Vagina (tissue), 2 donors: Measurements from ENCODE around the gene PRPF40B. TPM values are rescaled to one million over a fixed set of nuclear protein-coding genes. Genes with fewer than 3 reads are reported as not detected.

Source experiments
- DNase-seq, 2 donors: peaks; one replicate each; pipeline ENCODE4 v3.0.0-alpha.2; 2017; ENCODE audit errors: extremely low spot score in 2 of 2
- H3K27ac ChIP-seq: fragments of 200-600 bp; sonication (generic); one replicate; pipeline ENCODE4 v1.5.1; 2019
- H3K27me3 ChIP-seq: fragments of 200-600 bp; sonication (generic); one replicate; pipeline ENCODE4 v1.5.1; 2019
- H3K36me3 ChIP-seq, 2 donors: fragments of 200-600 bp; sonication (generic); one replicate each; pipeline ENCODE4 v1.5.1; 2017 to 2019
- H3K4me1 ChIP-seq: fragments of 200-600 bp; sonication (generic); one replicate; pipeline ENCODE4 v1.5.1; 2019
- H3K4me3 ChIP-seq, 2 donors: fragments of 200-600 bp; sonication (generic); 1 replicate in 1 of 2; 2 replicates in 1 of 2; pipeline ENCODE4 v1.5.1; 2016 to 2019
- H3K9me3 ChIP-seq: fragments of 200-600 bp; sonication (generic); one replicate; pipeline ENCODE4 v1.5.1; 2019
- POLR2A ChIP-seq, 2 donors: fragments of 450-650 bp; IDR thresholded peaks; one replicate each; pipeline ENCODE4 v1.6.1; 2017; ENCODE audit warnings: antibody characterized with exemption in 2 of 2, mild to moderate bottlenecking in 2 of 2, moderate library complexity in 2 of 2
- POLR2AphosphoS5 ChIP-seq, 2 donors: sonication (generic); formaldehyde crosslinking; IDR thresholded peaks; one replicate each; pipeline ENCODE4 v1.9.0; 2017; ENCODE audit warnings: antibody characterized with exemption in 2 of 2, mild to moderate bottlenecking in 2 of 2, low read depth in 1 of 2; ENCODE audit not compliant: insufficient read depth in 1 of 2
- intact Hi-C: fragments of 100-400 bp; cut with DNase I; formaldehyde crosslinking; loops from one replicate; pipeline ENCODE4 v1.15.1; 2023
- total RNA-seq: library from RNA; depleted of rRNA; stranded (reverse); fragments of >200 nt; gene quantifications from one replicate; pipeline ENCODE4 v1.2.3, GENCODE V29; 2016
- TF ChIP-seq, protein P1 (sequence below), 3 experiments: fragments of 450-650 bp in 2 of 3; fragments of 200-600 bp in 1 of 3; sonication (generic) in 1 of 3; IDR thresholded peaks; one replicate each; pipeline ENCODE4 v1.5.1; 2017 to 2019; ENCODE audit warnings: antibody characterized with exemption in 3 of 3, mild to moderate bottlenecking in 2 of 3, moderate library complexity in 2 of 3

PRPF40B gene
- total RNA-seq, 1 donor from 2014 or later = 22.1 TPM

DNA sequence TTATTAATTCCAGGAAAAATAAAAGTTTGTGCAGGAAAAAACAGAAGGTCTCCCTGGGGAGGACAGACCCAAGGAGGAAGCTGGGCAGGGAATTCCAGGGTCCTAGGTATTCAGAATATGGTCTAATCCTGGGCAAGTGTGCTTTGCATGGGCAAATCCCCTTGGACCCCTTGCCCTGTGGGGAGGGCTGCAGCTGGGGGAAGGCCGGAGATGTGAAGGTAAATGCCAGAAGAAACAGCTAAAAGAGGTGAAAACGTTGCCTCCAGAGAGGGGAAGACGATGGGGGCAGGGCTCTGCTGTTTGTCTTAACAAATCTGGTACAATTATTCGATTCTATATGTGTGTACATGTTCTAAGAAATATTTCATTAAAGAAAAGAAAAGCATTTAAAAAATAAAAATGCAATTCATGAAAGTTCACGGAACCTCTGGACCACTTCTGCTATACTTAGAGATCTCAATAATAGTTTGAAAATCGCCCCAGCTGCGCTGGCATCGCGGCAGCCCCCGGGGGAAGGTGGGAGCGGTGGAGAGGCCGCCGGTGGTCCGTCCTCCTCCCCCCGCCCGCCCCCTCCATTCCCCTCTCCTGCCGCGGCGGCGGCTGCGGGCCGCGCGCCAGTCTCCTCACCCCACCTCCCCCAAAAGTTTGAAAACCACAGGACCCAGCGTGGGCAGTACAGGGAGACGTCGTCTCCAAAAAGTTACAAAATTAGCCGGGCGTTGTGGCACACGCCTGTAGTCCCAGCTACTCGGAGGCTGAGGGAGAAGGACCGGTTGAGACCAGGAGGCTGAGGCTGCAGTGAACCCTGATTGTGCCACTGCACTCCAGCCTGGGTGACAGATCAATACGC, 1.5 kb upstream of the PRPF40B start:
- peak overlapping the region; percentile 59 to 65 for H3K4me3 ChIP-seq
- H3K36me3 ChIP-seq = no peaks in the 10 kb centered on the region
- no peak for TF ChIP-seq POLR2AphosphoS5 (IDR thresholded peaks at IDR 0.05; ENCODE audit: insufficient read depth in 1 of 2, low read depth in 1 of 2)
- no peak for TF ChIP-seq POLR2A (IDR thresholded peaks at IDR 0.05)
- intact Hi-C loops = loop anchor here (5.0 kb wide), 2 partner anchors 55 to 70 kb away; partner anchors contain the start of gene MCRS1
- H3K9me3 ChIP-seq = no peaks in the 10 kb centered on the region
- peak in 1 of 2 donors; percentile 85 for DNase-seq
- H3K4me1 ChIP-seq = peaks cover 26% of the 10 kb centered on the region
- H3K27ac ChIP-seq = peak overlapping the region; percentile 92
- no peaks in the 10 kb centered on the region for H3K27me3 ChIP-seq

DNA sequence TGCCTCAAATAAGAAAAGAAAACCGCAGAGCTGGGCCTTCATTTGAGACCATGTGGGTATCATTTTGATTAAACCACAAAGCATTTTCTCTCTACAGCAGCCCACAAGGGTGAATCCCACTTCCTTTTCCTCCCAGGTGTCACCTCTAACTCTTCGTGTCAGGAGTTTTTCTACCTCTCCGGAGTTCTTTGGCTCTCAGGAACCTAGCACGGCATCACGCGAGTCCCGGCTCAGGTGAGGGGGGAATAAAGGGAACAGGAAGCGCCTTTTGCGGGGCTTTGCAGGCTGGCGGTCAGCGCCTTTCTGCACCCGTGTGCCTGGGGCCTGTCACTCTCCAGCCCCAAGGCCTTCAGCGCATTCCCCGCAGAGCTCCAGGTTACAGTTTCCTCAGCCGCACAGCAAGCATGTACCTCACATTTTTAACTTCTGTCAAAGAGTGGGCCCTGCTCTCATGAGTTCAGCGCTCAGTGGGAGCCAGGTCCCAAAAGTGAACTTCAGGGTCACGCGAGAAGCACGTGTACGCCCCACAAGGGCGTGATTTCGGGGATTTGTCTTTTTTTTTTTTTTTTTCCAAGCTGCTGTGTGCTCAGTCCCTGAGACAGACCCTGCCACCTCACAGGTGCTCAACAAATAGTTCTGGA, 740 bp upstream of the PRPF40B start:
- H3K27me3 ChIP-seq = no peaks in the 10 kb centered on the region
- DNase-seq = peak in 1 of 2 donors; percentile 77
- peak overlapping the region; percentile 92 for H3K27ac ChIP-seq
- peaks cover 26% of the 10 kb centered on the region for H3K4me1 ChIP-seq
- TF ChIP-seq POLR2AphosphoS5 (IDR thresholded peaks at IDR 0.05; ENCODE audit: insufficient read depth in 1 of 2, low read depth in 1 of 2) (no peak), POLR2A (IDR thresholded peaks at IDR 0.05) (no peak)
- TF ChIP-seq, protein P1, sequence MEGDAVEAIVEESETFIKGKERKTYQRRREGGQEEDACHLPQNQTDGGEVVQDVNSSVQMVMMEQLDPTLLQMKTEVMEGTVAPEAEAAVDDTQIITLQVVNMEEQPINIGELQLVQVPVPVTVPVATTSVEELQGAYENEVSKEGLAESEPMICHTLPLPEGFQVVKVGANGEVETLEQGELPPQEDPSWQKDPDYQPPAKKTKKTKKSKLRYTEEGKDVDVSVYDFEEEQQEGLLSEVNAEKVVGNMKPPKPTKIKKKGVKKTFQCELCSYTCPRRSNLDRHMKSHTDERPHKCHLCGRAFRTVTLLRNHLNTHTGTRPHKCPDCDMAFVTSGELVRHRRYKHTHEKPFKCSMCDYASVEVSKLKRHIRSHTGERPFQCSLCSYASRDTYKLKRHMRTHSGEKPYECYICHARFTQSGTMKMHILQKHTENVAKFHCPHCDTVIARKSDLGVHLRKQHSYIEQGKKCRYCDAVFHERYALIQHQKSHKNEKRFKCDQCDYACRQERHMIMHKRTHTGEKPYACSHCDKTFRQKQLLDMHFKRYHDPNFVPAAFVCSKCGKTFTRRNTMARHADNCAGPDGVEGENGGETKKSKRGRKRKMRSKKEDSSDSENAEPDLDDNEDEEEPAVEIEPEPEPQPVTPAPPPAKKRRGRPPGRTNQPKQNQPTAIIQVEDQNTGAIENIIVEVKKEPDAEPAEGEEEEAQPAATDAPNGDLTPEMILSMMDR (IDR thresholded peaks at IDR 0.05) = no peak
- intact Hi-C loops = loop anchor here (5.0 kb wide), 2 partner anchors 55 to 70 kb away; partner anchors contain the start of gene MCRS1
- H3K36me3 ChIP-seq = no peaks in the 10 kb centered on the region
- peak overlapping the region; percentile 59 to 65 for H3K4me3 ChIP-seq
- no peaks in the 10 kb centered on the region for H3K9me3 ChIP-seq

DNA sequence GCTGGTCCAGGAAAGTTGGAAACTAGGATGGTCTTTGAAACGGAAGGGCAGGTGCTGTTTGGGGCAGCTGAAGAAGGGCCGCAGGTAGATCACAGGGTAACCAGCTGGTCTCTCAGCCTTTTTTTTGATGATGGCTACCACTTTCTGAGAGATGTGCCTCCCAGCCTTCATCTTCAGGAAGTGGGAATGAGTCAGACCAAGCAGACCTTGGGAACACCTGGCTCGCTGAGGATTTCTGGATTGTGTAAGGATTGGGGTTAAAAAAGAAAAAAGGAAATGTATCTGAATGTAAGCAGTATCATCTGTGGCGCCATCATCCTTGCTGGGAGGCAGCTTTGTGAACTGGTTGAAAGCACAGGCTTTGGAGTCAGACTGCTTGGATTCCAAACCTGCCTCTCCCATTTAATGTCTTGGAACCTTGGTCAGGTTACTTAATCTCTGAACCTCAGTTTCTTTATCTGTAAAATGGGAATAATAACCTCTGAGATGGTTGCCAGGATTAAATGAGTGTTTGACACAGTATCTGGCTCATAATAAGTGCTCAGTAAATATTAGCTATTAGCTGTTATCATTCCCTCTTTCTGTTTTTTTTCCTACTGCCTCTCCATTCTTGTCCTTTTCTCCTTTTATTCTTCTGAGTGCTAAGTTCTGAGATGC, 1.7 kb downstream of the PRPF40B start:
- Histone ChIP-seq H3K27me3 (no peaks in the 10 kb centered on the region), H3K4me3 (no peak overlapping the region), H3K4me1 (peaks cover 26% of the 10 kb centered on the region), H3K36me3 (no peaks in the 10 kb centered on the region), H3K9me3 (no peaks in the 10 kb centered on the region), H3K27ac (no peak overlapping the region)
- DNase-seq = peak in 1 of 2 donors; percentile 49
- intact Hi-C loops = loop anchor here (5.0 kb wide), 2 partner anchors 58 to 73 kb away; partner anchors contain the start of gene MCRS1
- TF ChIP-seq POLR2A (IDR thresholded peaks at IDR 0.05) = no peak
- no peak for TF ChIP-seq POLR2AphosphoS5 (IDR thresholded peaks at IDR 0.05; ENCODE audit: insufficient read depth in 1 of 2, low read depth in 1 of 2)
- TF ChIP-seq, protein P1 (IDR thresholded peaks at IDR 0.05) = no peak

DNA sequence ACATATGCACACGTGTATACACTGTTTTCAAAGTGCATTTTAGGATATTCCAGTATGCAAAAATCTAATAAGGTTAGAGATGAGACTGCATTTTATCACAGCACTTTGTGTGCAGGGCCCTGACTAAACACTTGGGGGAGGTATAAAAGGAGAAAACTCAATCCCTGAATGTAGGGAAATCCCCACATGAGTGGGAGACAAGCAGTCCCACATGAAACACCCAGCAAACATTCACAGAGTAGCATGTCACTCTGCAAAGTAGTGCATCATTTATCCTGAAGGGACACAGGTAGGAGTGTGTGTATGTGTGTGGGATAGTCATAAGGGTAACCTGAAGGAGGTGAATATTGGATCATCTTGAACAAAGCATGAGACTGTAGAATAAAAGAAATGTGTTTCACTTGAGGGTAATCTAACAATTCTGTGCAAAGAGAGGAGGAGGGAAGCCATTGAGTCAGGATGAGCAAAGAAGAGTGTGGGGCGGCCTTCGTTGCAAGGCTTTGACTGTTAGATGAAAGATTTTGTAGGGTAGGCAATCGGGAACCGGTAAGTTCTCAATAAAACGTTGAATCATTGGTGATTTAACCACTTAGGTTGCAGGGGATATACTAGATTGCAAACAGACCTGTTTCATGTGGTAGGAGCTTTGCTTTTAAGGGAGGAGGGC, 2.9 kb downstream of the PRPF40B start:
- Histone ChIP-seq H3K27ac (no peak overlapping the region), H3K27me3 (no peaks in the 10 kb centered on the region), H3K4me1 (peaks cover 22% of the 10 kb centered on the region), H3K36me3 (no peaks in the 10 kb centered on the region), H3K4me3 (no peak overlapping the region), H3K9me3 (no peaks in the 10 kb centered on the region)
- TF ChIP-seq POLR2AphosphoS5 (IDR thresholded peaks at IDR 0.05; ENCODE audit: insufficient read depth in 1 of 2, low read depth in 1 of 2) = no peak
- TF ChIP-seq, protein P1 (IDR thresholded peaks at IDR 0.05) = no peak
- intact Hi-C loops = no loop called here
- DNase-seq = peak in 1 of 2 donors; percentile 14

DNA sequence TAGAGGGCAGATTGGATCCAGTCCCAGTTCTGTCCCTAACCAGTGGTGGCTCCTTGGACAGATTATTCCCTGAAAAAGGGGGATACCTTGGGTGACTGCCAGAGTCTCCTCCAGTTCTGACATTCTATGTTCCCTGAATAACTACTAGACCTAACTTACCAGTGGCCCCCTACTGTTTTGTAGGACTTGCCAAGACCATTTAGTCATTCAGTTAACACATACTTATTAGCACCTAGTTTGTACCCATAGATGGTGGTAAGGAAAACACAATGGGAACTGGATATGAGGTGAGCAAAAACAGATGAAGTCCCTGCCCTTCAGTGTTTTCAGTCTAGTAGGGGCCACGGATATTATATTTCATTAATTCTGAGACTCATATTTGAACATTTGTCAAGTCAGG, 3.5 kb downstream of the PRPF40B start:
- Histone ChIP-seq H3K4me3 (no peak overlapping the region), H3K27ac (no peak overlapping the region), H3K27me3 (no peaks in the 10 kb centered on the region), H3K36me3 (no peaks in the 10 kb centered on the region), H3K9me3 (no peaks in the 10 kb centered on the region), H3K4me1 (peaks cover 17% of the 10 kb centered on the region)
- no peak for DNase-seq
- TF ChIP-seq, protein P1 (IDR thresholded peaks at IDR 0.05) = no peak
- no peak for TF ChIP-seq POLR2AphosphoS5 (IDR thresholded peaks at IDR 0.05; ENCODE audit: insufficient read depth in 1 of 2, low read depth in 1 of 2)
- TF ChIP-seq POLR2A (IDR thresholded peaks at IDR 0.05) = no peak
- intact Hi-C loops = no loop called here
